ENCODE data around the gene ZNF451. TPM values are rescaled to one million over a fixed set of nuclear protein-coding genes. Genes with fewer than 3 reads are reported as not detected.

ZNF451 gene
- total and polyA plus RNA-seq, 9 donors, result 11.8 to 65.9 (median 56.5) TPM

DNA sequence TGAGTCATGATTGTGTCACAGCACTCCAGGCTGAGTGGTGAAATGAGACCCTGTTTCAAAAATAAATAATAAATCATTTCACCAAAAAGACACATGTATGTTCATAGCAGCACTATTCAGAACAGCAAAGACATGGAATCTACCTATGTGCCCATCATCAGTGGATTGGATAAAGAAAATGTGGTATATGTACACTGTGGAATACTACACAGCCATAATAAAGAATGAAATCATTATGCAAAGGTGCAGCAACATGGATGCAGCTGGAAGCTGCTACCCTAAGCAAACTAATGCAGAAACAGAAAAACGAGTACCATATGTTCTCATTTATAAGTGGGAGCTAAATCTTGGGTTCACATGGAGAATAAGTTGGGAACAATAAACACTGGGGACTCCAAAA is 33.1 kb downstream of the ZNF451 start:
- no peak overlapping the region for H3K27ac ChIP-seq
- H3K4me3 ChIP-seq, result no peak overlapping the region
- no peaks in the 10 kb centered on the region for H3K36me3 ChIP-seq
- TF ChIP-seq CTCF (IDR thresholded peaks at IDR 0.05), result no peak
- TF ChIP-seq EP300 (IDR thresholded peaks at IDR 0.05), result no peak
- no peak for TF ChIP-seq POLR2A (IDR thresholded peaks at IDR 0.05)
- WGBS, 3 donors, result 93 to 99% (median 95%) methylated on average over 1 of the region's 1 CpG
- DNase-seq, result no peak
- no peaks in the 10 kb centered on the region for H3K4me1 ChIP-seq (ENCODE audit: insufficient read depth)
- H3K27me3 ChIP-seq, result no peaks in the 10 kb centered on the region
- no peaks in the 10 kb centered on the region for H3K9me3 ChIP-seq
- intact Hi-C loops (cut with DNase I), result no loop called here

- Histone ChIP-seq H3K36me3 (no peaks in the 10 kb centered on the region), H3K4me1 (ENCODE audit: insufficient read depth) (no peaks in the 10 kb centered on the region), H3K4me3 (no peak overlapping the region), H3K9me3 (no peaks in the 10 kb centered on the region), H3K27me3 (no peaks in the 10 kb centered on the region), H3K27ac (no peak overlapping the region)
- no peak for DNase-seq
- intact Hi-C loops (cut with DNase I), result no loop called here
- TF ChIP-seq POLR2A (IDR thresholded peaks at IDR 0.05) (no peak), EP300 (IDR thresholded peaks at IDR 0.05) (no peak), CTCF (IDR thresholded peaks at IDR 0.05) (no peak)
These were observed 37.8 kb downstream of the ZNF451 start for GRCh38 chr6:57127763-57128162.

DNA sequence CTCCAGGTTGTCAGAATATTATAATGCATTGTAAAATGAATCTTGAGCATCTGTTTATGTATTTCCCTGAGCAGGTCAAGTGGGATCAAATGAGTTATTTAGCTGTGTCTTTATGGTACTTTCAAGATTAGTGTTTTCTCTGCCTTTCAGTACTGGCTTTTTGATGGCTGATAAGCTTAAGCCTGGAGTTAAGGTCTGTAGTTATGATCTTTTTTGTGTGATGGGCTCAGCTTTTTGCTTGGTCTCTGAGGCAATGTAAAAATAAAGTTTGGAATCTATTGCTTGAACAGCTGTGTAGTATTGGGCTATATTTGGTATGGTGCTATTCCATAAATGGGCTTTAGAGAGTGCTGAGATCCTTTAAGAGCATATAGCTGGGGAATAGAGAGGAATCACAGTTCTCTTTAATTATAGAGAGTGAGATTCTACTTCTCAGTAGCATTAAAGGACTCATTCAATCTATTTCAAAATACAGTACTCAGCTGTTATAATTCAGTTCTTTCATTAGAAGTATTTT is 40.7 kb downstream of the ZNF451 start:
- no peak overlapping the region for H3K27ac ChIP-seq
- no peak overlapping the region for H3K4me3 ChIP-seq
- intact Hi-C loops (cut with DNase I), result no loop called here
- TF ChIP-seq EP300 (IDR thresholded peaks at IDR 0.05), result no peak
- TF ChIP-seq POLR2A (IDR thresholded peaks at IDR 0.05), result no peak
- TF ChIP-seq CTCF (IDR thresholded peaks at IDR 0.05), result no peak
- no peak for DNase-seq
- H3K27me3 ChIP-seq, result no peaks in the 10 kb centered on the region
- no peaks in the 10 kb centered on the region for H3K36me3 ChIP-seq
- no peaks in the 10 kb centered on the region for H3K4me1 ChIP-seq (ENCODE audit: insufficient read depth)
- H3K9me3 ChIP-seq, result no peaks in the 10 kb centered on the region

DNA sequence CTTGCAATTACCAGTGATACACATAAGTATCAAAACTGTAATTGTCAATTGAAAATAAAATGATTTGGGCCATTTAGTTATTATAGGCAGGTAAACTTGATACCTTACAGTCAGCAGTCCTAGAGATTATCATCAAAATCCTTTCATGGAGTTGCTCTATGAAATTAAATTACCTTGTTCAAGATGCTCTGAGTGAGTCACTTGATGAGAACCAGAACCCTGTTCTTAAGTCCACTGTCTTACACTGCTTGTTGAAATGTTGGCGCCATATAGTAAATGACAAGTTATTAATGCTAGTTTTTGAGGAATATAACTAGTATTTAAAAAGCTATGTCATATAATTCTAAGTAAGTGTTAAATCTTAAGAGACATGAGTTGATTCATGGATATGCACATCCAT is 45.0 kb downstream of the ZNF451 start:
- H3K4me1 ChIP-seq (ENCODE audit: insufficient read depth), result no peaks in the 10 kb centered on the region
- no peak for DNase-seq
- H3K4me3 ChIP-seq, result no peak overlapping the region
- H3K27me3 ChIP-seq, result no peaks in the 10 kb centered on the region
- no peaks in the 10 kb centered on the region for H3K9me3 ChIP-seq
- no peak overlapping the region for H3K27ac ChIP-seq
- 95 to 100% (median 99%) methylated on average over 1 of the region's 1 CpG for WGBS, 3 donors
- no peaks in the 10 kb centered on the region for H3K36me3 ChIP-seq
- no peak for TF ChIP-seq CTCF (IDR thresholded peaks at IDR 0.05)
- TF ChIP-seq EP300 (IDR thresholded peaks at IDR 0.05), result no peak
- no peak for TF ChIP-seq POLR2A (IDR thresholded peaks at IDR 0.05)
- intact Hi-C loops (cut with DNase I), result no loop called here

DNA sequence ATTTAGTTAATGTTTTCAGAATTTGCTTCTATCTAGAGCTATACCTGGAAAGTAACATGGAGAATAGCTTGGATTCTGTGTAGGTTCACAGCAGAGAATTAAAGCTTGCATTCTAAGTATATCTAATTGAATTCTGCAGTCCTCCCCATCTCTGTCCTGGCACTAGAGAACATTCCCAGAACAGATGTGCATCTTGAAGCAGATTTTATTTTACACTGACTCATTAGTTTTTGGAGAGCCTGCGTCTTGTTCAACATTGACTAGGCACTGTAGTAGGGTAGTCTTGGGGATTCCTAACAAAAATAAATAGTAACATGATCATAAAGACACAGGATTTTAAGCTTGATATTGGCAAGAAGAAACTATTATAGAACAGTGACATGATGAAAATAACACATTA is 45.9 kb downstream of the ZNF451 start:
- DNase-seq, result no peak
- Histone ChIP-seq H3K4me3 (no peak overlapping the region), H3K27me3 (no peaks in the 10 kb centered on the region), H3K27ac (no peak overlapping the region), H3K4me1 (ENCODE audit: insufficient read depth) (no peaks in the 10 kb centered on the region), H3K36me3 (no peaks in the 10 kb centered on the region), H3K9me3 (no peaks in the 10 kb centered on the region)
- WGBS, 3 donors, result 55 to 73% (median 71%) methylated on average over 1 of the region's 1 CpG
- no peak for TF ChIP-seq POLR2A (IDR thresholded peaks at IDR 0.05)
- TF ChIP-seq EP300 (IDR thresholded peaks at IDR 0.05), result no peak
- TF ChIP-seq CTCF (IDR thresholded peaks at IDR 0.05), result no peak
- intact Hi-C loops (cut with DNase I), result no loop called here

Measured in ovary (tissue), 9 donors.